ENCODE results near the gene GPR84. TPM values are rescaled to one million over a fixed set of nuclear protein-coding genes. Genes with fewer than 3 reads are reported as not detected.
A peak's percentile ranks its signal among the peaks of the same experiment; 100 is the strongest.

GPR84 gene
- polyA plus RNA-seq, 3 donors, result 2.4 to 14.2 (median 5.6) TPM

DNA sequence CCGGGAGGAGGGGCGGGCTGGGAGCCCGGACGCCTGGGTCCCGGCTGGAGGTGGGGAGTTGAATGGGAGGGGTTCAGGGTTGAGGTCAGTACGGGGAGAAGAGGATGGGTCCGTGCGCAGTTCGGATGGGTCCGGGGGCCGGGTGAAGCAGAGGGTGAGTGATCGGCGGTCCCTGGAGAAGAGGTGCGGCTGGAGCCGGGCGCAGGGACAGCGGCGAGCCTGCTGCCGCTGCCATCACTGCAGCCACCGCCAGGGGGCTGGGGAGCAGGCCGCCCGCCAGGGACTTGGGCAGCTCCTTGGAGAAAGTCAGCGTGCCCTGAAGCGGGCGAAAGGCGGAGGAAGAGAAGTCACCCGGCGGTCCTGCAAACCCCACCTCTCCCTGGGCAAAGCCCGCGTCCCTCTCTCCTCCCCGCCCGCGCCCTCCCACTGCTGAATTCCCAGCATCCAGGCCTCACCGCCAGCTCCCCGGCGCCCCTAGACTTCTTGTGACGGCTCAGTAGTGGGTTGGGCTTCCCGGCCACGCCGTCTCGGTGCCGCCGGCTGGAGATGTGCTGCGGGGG lies 6.0 kb upstream of the GPR84 start:
- DNase-seq, result peak in 2 of 3 donors; percentile 41 to 44
- Mint-ChIP-seq H3K9me3 (peaks cover 0 to 2% (median 0%) of the 10 kb centered on the region in 7 donors), H3K4me3 (no peak overlapping the region), H3K4me1 (peaks cover 70% of the 10 kb centered on the region), H3K27ac (peak overlapping the region in 1 of 7 donors; percentile 26), H3K27me3 (ENCODE audit: low read depth in 3 of 3) (peaks cover 0 to 2% (median 0%) of the 10 kb centered on the region in 3 donors), H3K36me3 (peaks cover 49 to 59% of the 10 kb centered on the region in 2 donors)
- TF ChIP-seq, protein P1, sequence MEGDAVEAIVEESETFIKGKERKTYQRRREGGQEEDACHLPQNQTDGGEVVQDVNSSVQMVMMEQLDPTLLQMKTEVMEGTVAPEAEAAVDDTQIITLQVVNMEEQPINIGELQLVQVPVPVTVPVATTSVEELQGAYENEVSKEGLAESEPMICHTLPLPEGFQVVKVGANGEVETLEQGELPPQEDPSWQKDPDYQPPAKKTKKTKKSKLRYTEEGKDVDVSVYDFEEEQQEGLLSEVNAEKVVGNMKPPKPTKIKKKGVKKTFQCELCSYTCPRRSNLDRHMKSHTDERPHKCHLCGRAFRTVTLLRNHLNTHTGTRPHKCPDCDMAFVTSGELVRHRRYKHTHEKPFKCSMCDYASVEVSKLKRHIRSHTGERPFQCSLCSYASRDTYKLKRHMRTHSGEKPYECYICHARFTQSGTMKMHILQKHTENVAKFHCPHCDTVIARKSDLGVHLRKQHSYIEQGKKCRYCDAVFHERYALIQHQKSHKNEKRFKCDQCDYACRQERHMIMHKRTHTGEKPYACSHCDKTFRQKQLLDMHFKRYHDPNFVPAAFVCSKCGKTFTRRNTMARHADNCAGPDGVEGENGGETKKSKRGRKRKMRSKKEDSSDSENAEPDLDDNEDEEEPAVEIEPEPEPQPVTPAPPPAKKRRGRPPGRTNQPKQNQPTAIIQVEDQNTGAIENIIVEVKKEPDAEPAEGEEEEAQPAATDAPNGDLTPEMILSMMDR (IDR thresholded peaks at IDR 0.05), result peak; percentile 66
- no peak overlapping the region for H3K4me2 ChIP-seq (replicated peaks; ENCODE audit: extremely low read depth, low read length, poor library complexity, severe bottlenecking)
- H3K9me3 ChIP-seq (replicated peaks in 1 of 2; ENCODE audit: control insufficient read depth in 1 of 2, insufficient read depth in 1 of 2, low read length in 2 of 2), result no peaks in the 10 kb centered on the region
- H3K36me3 ChIP-seq (replicated peaks in 1 of 2; ENCODE audit: control insufficient read depth in 1 of 2, insufficient read depth in 2 of 2, low read length in 2 of 2), result peaks cover 53 to 61% of the 10 kb centered on the region in 2 donors
- intact Hi-C loops (cut with micrococcal nuclease), result loop anchor here in 1 of 2 donors (5.0 kb wide), 1 partner anchor 33 kb away; no protein-coding TSS in a partner anchor
- H2AFZ ChIP-seq (ENCODE audit: insufficient read depth, low read depth, low read length, poor library complexity, severe bottlenecking), result no peak overlapping the region
- peaks cover 3% of the 10 kb centered on the region for H3K79me2 ChIP-seq (ENCODE audit: insufficient read depth, low read length)
- H4K20me1 ChIP-seq (ENCODE audit: insufficient read depth, low read length), result peaks cover 66% of the 10 kb centered on the region
- H3K27me3 ChIP-seq (ENCODE audit: control insufficient read depth in 2 of 2, insufficient read depth in 2 of 2, low read length in 2 of 2), result no peaks in the 10 kb centered on the region
- H3K4me3 ChIP-seq (replicated peaks in 1 of 3; ENCODE audit: low read depth in 2 of 3, low read length in 3 of 3), result no peak overlapping the region
- no peak overlapping the region for H3K9ac ChIP-seq (ENCODE audit: insufficient read depth, low read length, poor library complexity, severe bottlenecking)
- no peak overlapping the region for H3K27ac ChIP-seq (ENCODE audit: low read depth in 1 of 2, low read length in 2 of 2)
- WGBS (ENCODE audit: insufficient coverage), result 84% methylated on average over 24 of the region's 44 CpGs
- H3K4me1 ChIP-seq (ENCODE audit: control insufficient read depth in 1 of 2, insufficient read depth in 2 of 2, low read length in 2 of 2), result peaks cover 44 to 69% of the 10 kb centered on the region in 2 donors

DNA sequence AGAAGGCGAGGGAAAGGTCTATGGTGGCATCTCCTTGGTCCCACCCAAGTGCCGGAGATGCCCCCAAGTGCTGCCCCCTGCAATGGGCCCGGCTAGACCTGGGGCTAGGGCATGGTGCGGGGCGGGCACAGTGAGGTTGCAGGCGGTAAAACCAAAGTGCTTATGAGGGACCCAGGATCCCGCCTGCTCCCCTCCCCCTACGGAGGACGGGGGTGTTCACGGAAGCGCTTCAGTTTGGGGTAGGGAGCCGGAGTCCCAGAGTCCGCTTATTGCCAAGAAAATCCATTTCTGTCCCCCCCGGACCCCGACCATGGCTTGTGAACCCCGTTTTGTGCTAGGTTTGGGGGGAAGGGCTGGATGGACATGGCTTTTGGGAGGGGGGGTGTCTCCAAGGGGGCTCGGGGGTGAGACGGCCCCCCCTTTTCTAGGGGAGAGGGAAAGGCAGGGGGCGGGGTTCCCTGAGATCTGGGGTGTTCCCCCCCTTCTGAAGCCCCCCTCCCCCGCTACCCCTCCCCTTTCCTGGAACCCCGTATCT lies 5.4 kb upstream of the GPR84 start:
- DNase-seq, result no peak
- TF ChIP-seq, protein P1 (IDR thresholded peaks at IDR 0.05), result no peak
- 97% methylated on average over 5 of the region's 21 CpGs for WGBS (ENCODE audit: insufficient coverage)
- Mint-ChIP-seq H3K4me1 (peaks cover 70% of the 10 kb centered on the region), H3K36me3 (peaks cover 44 to 53% of the 10 kb centered on the region in 2 donors), H3K27ac (peak overlapping the region in 4 of 7 donors; percentile 76 to 91 (median 88)), H3K4me3 (peak overlapping the region in 1 of 2 donors; percentile 64), H3K27me3 (ENCODE audit: low read depth in 3 of 3) (peaks cover 0 to 2% (median 0%) of the 10 kb centered on the region in 3 donors), H3K9me3 (peaks cover 0 to 2% (median 0%) of the 10 kb centered on the region in 7 donors)
- Histone ChIP-seq H3K27me3 (ENCODE audit: control insufficient read depth in 2 of 2, insufficient read depth in 2 of 2, low read length in 2 of 2) (no peaks in the 10 kb centered on the region), H3K4me2 (replicated peaks; ENCODE audit: extremely low read depth, low read length, poor library complexity, severe bottlenecking) (peak overlapping the region; percentile 75), H3K9me3 (replicated peaks in 1 of 2; ENCODE audit: control insufficient read depth in 1 of 2, insufficient read depth in 1 of 2, low read length in 2 of 2) (no peaks in the 10 kb centered on the region), H3K79me2 (ENCODE audit: insufficient read depth, low read length) (peaks cover 3% of the 10 kb centered on the region), H3K9ac (ENCODE audit: insufficient read depth, low read length, poor library complexity, severe bottlenecking) (no peak overlapping the region), H3K36me3 (replicated peaks in 1 of 2; ENCODE audit: control insufficient read depth in 1 of 2, insufficient read depth in 2 of 2, low read length in 2 of 2) (peaks cover 47 to 55% of the 10 kb centered on the region in 2 donors), H2AFZ (ENCODE audit: insufficient read depth, low read depth, low read length, poor library complexity, severe bottlenecking) (no peak overlapping the region), H3K27ac (ENCODE audit: low read depth in 1 of 2, low read length in 2 of 2) (no peak overlapping the region), H3K4me3 (replicated peaks in 1 of 3; ENCODE audit: low read depth in 2 of 3, low read length in 3 of 3) (peak overlapping the region in 1 of 3 experiments; percentile 66), H3K4me1 (ENCODE audit: control insufficient read depth in 1 of 2, insufficient read depth in 2 of 2, low read length in 2 of 2) (peaks cover 50 to 72% of the 10 kb centered on the region in 2 donors), H4K20me1 (ENCODE audit: insufficient read depth, low read length) (peaks cover 60% of the 10 kb centered on the region)
- intact Hi-C loops (cut with micrococcal nuclease), result loop anchor here (2.0 to 5.0 kb wide), 4 partner anchors 32 to 75 kb away; partner anchors contain the start of gene COPZ1 (in 1 of the 2)

Measured in CD14-positive monocyte (primary cell).